Effector CD4-positive, alpha-beta T cell (primary cell): ENCODE data around the gene P2RY12.

ENCODE experiments used
- DNase-seq: peaks from one replicate; pipeline ENCODE4 v3.0.0-alpha.2; 2020

The P2RY12 gene

DNA sequence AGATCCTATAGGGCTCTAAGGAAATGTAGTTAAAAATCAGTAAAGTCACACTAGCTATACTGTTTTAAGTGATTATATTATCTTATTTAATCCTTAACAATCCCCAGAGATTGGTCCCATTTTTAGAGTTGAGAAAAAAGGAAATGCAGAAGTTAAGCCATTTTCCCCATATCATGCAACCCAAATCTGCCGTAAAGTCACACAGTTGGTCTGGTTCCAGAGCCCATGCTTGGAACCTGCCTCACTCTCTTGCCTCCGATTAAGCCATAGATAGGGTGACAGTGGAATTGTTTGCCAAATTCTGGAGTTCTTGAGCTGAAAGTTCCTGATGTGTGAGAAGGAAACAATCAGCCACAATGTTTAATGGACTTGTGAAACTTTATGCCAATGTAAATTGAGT lies 52.9 kb downstream of the P2RY12 start:
- no peak for DNase-seq

DNA sequence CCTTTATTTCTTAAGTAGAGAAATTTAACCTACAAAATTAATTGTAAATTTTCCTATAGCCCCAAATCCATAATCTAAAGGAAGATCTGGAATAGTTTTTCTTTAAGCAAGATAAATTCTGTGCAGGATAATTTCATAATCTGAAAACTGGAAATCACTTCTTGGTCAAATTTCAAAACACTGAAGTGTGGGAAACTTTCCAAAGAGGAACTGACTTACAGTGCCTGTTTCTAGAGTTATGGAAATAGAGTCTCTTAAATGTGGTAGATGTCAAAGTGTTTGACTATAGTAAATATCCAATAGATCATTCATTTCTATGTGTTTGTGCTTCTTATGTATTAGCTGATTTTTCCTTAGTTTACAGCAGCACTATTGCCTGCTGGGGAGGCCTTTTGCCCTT lies 53.7 kb downstream of the P2RY12 start:
- no peak for DNase-seq

DNA sequence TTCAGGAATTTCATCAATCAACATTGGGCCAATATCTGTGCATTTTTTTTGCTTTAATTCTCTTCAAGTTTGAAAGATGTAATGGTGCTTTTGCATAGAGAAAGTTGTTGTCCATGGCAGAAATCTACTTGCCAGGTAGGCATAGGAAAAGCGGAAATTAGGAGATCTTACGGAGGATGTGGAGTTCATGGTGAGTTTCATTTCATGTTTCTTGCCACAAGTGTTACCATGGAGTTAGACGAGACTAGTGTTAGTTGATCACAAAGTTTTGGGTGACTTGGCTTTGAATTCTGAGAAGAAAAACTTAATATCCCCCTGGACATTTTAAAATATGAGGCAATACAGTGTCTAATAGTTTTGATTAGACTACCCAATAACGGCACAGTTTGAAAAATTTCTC lies 54.2 kb downstream of the P2RY12 start:
- DNase-seq = no peak

DNA sequence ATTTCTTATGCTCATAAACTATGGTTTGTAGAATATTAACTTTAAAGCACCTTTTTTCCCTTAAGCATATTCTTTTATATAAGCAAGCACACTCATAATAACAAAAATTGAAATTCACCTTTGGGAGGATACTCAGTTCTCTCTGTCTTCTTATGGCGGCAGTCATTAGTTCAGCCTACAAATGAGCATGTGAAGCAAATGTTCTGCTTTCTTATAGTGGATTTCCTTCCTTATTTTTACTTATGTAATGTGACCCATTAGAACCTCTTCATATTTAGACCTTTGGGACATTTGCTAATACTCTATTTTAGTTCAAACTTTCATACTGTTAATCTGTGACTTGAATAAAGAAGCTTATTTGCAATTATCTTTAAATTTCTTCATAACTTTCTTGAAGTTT lies 55.2 kb downstream of the P2RY12 start, which contains the start of gene P2RY13:
P2RY13 (minus strand) TSS at position 187 of the 400 bp plus-strand sequence; CDS start at position 166, 21 bp downstream.
- no peak for DNase-seq

DNA sequence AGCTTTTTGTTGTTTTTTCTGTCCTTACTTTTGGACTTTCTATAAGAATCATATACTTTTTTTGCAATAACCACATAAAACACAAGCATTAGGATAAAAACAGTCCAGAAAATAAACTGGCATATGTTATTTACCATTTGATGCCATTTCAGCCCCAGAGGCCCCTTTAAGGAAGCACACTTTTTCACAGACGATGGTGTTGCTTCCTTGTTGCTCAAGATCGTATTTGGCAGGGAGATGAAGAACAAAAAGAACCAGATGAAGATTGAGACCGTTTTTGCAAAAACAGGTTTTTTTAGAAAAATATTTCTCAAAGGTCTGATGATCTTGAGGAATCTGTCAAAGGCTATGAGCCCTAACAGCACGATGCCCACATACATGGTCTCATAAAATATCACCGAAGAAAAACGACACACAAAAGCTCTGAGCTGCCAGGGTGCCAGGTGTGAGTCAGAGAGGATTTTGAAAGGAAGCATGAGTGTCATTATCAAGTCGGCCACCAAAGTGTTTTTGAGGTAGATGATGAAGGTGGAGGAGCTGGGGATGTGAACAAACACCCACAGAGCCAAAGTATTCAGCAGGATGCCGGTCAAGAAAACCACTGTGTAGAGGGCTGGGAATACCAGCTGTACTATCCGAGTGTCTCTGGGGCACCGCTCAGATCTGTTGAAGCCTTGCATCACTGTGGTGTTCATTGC lies 56.1 kb downstream of the P2RY12 start:
- no peak for DNase-seq

DNA sequence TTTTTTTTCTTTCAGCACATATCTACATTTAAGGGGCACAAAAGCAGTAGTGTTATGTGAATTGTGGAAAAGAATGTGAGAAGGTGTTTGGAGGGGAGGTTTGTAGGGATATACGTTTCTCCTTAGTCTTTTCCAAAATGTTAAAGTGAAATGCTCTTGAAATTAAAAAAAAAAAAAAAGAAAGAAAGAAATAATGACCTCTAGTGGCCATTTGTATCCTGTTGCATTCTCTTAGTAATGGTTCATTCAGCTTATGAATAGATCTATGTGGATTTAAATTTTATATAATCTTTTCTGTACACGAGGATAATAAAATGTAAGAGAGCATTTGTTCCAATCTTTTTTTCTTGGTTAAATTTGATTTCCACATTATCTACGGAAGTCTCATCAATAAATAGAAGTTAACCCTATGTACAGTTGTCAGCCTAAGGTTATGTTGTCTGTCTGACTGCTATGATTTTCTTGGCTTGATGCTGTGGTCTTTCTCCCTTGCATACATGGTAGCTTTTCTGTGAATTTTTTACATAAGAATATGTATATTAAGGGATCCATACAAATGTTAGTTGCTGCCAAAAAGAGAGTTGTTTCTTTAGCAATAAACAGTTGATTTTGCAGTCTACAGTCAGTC lies 56.9 kb downstream of the P2RY12 start:
- no peak for DNase-seq

DNA sequence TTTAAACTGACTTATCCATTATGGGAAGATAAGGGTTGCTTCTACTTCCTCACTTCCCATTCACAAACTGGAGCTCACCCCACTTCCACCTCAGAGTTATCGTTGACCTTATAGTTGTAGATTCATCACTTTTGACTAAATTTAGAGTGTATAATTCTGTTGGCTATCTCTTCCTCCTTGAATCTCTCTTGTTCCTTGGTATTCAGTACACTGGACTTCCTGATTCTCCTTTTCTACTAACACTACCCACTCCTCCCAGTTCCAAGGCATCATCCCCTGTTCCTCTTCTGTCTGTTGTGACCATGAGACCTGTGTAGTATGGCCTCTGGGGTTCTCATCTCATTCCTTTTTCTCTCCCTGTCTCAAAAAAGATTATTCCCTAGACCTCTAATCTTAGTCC lies 62.0 kb downstream of the P2RY12 start:
- no peak for DNase-seq

DNA sequence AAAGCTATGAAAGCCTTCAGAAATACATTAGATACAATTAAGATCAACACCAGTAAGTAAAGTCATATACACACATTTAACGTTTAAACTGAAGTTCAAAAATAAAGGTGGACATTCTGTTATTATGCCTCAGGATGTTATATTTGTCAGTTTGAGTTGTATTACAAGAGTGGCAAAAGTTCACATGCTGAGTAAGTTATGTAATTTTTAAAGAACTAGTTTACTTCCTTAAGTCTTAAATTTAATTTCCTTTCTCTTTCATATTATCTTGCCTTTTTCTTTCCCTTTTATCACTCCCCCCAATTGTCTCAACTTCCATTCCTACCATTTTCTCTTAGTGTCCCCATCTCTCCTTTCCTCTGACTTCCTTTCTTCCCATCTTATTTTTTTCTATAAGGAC lies 63.0 kb downstream of the P2RY12 start:
- no peak for DNase-seq

DNA sequence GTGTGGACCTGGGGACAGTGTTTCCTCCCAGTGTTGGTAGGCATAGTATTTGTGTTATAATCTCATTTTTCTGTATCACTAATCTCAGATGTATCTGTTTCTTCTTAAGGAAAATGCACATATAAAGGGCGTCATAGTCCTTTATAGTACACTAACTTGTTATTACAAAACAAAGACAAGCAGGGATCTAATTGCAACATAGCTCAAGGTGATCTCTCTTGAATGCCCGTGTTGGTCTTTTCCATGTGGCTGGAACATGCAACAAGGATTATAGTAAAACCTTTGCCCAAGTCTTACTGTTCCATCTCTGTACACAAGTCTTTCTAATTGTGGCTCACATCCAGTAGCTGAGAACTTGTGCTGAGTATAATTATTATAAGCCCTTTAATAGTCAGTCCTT lies 64.4 kb downstream of the P2RY12 start:
- no peak for DNase-seq

DNA sequence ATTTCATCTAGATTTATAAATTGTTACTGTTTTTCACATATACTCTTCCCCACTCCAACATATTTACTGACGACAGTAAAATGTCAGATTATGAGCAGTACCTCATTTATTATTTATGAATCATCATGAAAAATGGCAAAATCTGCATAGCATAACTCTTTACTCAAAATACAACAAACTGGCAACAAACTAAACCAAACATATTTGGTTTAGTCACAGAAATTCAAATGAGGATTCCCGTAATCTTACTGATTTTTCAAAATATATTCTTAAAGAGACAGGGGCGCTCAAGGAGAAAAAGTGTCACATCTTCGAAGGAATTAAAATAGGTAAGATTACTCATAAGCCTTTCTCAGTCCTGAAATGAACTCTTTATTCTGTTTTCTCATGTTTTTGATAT lies 64.9 kb downstream of the P2RY12 start:
- no peak for DNase-seq

DNA sequence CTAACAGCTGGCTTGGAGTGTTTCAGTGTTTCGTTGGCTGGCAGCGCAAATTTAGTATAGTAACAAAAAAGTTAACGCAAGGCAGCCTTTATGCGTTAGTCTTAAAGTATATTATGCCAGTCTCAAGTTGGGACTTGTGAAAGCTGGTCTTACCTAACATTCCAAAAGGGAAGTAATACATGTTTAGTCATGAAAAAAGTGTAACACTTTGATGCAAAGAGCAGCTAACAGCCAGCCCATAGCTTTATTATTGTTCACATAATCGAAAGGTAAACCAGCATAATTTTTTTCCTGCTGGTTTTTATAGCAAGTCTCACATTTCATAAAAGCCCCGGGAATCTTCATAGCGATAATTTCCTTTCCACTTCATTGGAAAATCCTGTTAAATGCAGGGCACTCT lies 65.6 kb downstream of the P2RY12 start:
- DNase-seq = no peak

DNA sequence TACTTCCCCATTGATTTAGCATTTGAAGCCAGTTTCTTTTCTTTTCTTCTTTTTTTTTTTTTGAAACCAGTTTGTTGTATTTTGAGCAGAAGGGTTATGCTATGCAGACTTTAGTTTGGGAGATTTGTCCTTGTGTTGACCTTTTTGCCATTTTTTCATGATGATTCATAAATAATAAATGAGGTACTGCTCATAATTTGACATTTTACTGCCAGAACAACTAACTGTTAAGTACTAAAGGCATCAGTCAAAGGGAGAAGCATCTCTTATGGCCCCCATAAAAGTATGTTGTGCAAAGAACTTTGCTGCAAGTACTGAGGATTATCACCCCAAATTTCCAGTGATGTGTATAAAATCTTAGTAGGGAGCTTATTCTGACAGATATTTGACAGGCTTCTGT lies 66.2 kb downstream of the P2RY12 start:
- no peak for DNase-seq

DNA sequence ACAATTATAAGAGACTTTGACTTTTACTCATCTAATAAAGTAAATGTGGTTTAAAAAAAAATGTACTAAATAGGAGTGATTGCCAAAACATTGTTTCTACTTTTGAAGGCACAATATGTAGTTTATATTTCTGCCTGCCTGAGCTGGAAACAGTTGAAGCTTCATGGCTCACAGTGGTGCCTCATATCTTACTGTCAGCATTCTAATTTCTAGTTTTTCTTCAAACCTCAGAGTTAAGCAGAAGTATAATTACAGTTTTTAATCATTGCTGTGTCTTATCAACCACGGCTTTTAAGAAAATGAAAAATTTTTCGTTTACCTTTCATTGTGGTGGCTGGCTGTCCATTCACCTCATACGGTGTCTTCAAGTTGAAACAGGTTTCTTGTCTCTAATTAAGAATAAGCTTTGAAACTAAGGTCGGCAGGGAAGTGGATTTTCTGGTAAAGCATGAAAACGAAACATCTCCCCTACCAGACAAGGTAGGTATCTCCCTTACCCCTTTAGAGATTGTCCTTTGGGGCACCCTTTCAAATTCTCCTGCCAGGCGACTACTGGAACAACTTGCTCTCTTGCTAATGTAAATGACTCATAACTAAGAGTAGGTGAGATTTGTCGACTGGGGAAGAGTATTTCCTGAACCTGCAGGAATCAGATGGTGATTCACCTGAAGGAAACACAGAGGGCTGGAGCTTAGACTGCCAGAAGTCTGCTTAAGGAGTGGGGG lies 68.1 kb downstream of the P2RY12 start, which contains the start of gene GPR87:
GPR87 (minus strand) TSS at position 554 of the 725 bp plus-strand sequence. CDS start 16,720 bp downstream, outside the sequence.
- DNase-seq = no peak

DNA sequence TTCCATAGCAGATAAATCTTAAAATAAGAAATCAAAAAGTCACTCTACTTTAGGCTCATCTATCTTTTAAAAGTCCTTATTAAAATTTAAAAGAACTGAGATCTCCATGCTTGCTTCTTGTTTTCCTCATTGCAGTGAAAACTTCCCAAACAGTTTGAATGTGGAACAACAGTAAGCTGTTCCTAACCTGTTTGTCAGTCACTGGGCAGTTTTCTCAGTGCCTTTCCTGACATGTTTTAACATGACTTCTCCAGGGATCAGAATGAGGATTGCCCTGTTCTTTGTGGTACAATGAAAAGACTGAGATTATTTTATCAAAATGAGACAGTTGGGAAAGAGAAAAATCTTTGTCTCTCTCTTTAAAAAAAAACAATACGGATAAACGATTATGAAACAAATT lies 68.7 kb downstream of the P2RY12 start:
- DNase-seq = no peak

DNA sequence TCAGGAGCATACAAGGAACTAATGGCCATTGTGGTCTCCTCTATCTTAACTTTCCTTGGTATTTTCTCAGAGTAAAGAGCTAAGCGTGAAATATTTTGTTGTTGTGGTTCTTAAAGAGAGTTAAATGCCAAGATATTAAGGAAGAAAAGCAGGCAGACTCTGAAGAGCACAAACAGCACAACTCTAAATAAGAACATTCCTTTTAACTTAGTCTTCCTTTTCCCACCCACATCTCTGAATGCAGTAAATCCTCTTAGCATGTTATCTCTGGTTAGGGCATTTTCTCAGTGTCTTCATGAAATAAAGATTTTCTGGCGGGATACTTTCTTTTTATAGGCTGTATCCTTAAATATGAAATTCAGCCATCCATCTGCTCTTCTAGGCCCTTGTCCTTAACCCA lies 69.4 kb downstream of the P2RY12 start:
- no peak for DNase-seq

DNA sequence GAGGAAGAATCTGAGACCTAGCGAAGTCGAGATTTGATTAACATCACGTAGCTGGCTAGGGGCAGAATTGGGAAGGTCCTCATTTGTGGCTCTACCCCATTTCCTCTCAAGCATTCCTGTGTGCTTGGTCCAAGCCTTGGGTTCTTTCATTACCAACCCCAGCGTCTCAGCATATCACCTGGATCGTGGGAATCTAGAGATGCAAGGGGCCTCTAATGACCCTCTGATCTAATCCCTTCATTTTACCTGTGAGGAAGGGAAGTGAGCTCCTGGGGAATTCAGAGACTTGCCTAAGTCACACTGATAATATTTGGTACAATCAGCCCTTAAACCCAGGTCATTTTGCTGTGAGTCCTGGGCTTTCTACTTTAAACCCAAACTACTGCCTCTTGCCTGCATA lies 70.0 kb downstream of the P2RY12 start:
- no peak for DNase-seq

DNA sequence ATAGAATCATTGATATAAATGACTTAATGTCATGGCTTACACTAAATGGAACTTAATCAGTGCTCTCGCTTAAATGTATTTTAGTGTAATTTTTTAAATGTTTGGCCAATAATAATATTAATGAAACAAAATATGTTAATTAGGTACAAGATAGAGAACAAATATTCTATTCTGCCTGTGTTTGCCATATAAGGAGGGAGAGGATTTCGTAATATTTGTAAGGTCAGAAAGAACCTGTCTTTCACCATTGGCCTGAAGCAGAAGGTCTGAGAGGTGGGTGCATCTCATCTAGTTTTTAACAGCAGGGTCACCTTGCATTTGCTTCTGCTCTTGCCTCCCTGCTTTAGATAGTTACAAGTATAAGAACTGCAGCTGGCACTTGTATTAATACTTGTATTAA lies 70.4 kb downstream of the P2RY12 start:
- DNase-seq = no peak

DNA sequence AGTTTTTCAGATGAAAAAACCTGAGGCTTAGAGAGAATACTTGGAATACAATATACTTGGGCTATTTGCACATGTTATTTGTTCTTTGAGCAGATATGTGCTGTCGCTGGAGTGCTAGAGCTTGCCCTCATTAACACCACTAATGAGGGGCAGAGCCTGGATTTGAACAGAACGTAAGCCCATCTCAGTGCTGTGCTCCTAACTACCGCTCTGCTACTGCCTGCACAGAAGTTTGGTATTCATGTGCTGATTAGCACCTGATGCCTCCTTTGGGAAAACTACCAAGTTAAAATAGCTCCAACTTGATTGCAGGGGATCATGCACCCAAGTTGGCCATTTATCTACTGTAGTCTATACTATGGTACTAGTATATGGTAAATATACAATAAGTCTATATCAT lies 71.6 kb downstream of the P2RY12 start:
- no peak for DNase-seq

DNA sequence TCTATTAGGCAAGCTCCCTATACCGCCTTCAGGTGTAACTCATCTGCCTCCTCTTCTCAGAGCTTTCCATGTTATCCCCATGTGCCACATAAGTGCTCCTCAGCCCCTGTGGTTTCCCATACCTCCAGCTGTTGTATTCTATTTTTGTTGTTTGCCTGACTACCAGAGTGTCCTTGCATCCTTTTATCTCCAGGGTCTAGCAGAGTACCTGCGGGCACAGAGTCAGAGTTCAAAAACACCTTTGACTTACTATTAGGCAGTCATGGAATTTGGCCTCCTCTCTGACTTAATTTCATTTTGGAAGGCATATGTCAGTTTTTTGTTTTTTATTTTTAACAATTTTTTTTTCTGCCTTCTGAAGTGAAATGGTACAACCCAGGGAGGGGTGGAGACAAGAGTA lies 75.0 kb downstream of the P2RY12 start:
- DNase-seq = no peak

DNA sequence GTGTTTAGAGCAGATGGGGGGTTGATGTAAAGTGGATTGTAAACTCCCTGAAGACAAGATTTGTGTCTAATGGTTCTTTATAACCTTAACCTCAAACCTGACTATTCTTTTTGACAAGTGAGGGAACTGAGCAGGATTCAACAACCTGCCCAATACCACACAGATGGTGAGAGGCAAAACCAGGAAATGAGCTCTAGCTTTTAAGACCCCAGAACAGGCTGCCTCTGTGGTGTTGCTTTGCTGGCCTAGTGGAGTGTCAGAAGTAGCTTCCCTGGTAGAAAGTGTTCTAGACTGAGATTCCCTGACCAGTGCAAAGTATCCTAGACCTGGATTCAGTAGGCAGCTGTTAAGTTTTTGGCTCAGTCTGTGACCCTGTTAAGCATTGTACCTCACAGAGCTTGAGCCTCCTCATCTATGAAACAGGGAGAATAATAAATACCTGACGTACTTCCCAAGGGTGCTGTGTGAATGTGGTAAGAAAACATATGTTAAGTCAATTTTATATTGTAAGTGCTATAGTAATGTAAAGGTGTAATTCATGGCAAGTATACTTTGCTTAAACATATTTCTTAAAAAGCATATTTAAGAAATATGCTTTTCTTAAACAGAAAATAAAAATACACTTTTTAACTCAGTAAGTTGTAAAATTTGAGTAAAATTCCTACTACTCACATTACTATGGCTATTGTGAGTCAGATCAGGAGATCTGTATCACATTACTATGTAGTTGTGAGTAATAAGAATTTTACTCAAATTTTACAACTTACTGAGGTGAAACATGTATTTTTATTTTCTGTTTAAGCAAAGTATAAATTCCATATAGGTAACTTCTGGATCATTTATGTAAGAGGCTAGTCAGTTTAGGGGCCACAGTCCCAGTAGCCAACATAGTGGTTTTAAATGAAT lies 76.7 kb downstream of the P2RY12 start:
- no peak for DNase-seq

DNA sequence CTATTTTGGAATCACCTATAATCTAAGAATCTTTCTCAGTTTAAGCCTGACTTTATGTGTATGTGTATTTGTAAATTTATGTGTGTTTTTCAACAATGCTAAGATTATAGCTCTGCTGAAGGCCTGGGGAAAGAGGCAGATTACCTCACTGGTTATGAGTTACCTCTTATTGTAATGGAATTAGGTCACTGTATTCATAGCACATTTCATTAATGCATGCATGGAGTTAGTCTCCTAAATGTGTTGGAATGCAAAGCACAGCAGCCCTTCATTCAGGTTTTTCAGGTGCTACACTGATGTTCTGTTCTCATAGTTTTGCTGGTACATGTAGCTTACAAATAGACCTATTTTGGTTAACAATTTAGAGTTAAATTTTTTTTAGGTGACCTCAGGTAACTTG lies 77.4 kb downstream of the P2RY12 start:
- no peak for DNase-seq

DNA sequence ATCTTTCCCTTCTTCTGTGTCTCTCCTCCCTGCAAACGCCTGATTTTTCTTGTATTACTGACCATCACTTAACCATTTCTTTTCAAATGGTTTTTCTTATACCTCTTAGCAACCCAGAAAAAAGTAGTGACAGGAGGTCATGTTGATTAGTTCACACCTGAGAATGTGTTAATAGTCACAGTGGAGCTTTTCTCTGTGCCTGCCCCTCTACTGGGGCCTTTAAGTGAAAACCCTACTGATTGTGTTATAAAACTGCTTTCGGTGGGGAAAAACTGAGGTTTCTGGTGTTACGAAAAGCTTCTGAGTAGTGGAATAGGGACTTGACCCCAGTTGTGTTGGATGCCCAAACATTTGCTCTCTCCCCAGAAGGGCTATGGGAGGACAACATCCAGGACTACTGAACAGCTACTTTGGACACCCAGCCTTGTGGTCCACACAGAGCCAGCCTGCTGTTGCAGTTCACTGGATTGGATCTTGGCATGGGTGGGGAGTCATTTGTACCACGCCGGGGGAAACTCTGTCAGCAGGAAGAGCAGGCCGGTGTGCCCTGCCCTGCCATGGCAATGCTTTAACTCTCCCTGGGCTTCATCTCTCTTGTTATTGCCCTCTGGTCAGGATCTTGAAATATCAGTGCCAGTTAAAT lies 78.3 kb downstream of the P2RY12 start:
- DNase-seq = no peak
